ENCODE measurements around the gene EIF4A3. TPM values are rescaled to one million over a fixed set of nuclear protein-coding genes. Genes with fewer than 3 reads are reported as not detected.

Gene EIF4A3
- polyA plus RNA-seq, 1 experiment: 103 TPM

DNA sequence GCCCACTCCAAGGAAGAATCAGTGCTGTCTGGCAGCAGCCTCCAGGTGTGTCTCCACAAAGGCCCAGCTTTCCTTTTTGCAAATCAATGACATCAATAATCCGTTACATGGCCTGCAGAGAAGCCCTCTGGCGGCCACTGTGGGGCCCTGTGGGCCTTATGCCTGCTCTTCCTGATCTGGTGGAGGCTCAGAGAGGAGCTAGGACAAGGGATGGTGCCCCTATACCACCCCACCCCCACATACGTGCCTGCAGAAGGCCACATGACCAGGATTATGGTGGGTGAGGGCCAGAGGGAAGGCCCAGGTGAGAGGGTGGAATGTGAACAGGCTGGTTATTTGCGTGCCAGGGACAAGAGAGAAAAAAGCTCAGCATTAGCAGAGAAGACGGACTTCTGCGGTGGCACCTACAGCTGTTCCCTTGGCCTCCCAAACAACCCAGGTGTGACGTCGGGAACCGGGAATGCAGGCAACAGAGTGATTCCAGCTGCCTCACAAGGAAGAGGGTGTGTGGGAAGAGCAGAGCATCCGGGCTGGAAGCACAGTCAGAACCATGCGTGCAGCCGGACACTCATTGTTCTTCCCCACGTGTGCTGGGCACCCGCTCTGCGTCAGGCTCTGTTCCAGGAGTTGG, 22.5 kb downstream of the EIF4A3 start:
- POLR2A ChIA-PET: interaction anchor here (1.7 kb wide), 1 partner anchor 23 kb away, joined by 5 read pairs; the partner anchor contains the start of gene GAA
- peaks cover 3% of the 10 kb centered on the region; the same call in 1 of the 2 replicates for H3K9me3 ChIP-seq (ENCODE audit: control insufficient read depth, insufficient read depth, low read length)
- TF ChIP-seq, protein P1, sequence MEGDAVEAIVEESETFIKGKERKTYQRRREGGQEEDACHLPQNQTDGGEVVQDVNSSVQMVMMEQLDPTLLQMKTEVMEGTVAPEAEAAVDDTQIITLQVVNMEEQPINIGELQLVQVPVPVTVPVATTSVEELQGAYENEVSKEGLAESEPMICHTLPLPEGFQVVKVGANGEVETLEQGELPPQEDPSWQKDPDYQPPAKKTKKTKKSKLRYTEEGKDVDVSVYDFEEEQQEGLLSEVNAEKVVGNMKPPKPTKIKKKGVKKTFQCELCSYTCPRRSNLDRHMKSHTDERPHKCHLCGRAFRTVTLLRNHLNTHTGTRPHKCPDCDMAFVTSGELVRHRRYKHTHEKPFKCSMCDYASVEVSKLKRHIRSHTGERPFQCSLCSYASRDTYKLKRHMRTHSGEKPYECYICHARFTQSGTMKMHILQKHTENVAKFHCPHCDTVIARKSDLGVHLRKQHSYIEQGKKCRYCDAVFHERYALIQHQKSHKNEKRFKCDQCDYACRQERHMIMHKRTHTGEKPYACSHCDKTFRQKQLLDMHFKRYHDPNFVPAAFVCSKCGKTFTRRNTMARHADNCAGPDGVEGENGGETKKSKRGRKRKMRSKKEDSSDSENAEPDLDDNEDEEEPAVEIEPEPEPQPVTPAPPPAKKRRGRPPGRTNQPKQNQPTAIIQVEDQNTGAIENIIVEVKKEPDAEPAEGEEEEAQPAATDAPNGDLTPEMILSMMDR (IDR thresholded peaks at IDR 0.05; ENCODE audit: low read depth, low read length): peak; percentile 61
- H3K27me3 ChIP-seq (ENCODE audit: control insufficient read depth, insufficient read depth, low read length): peaks cover 3% of the 10 kb centered on the region
- CTCF ChIA-PET: interaction anchor here (0.6 to 1.8 kb wide), 5 partner anchors 10 to 119 kb away, joined by 3 to 14 read pairs (median 4); partner anchors contain the start of gene GAA
- DNase-seq (ENCODE audit: low read depth, low spot score): no peak
- H3K27ac ChIP-seq (ENCODE audit: low read depth, low read length): no peak overlapping the region
- no peak overlapping the region for H3K4me3 ChIP-seq (ENCODE audit: low read depth, low read length)

DNA sequence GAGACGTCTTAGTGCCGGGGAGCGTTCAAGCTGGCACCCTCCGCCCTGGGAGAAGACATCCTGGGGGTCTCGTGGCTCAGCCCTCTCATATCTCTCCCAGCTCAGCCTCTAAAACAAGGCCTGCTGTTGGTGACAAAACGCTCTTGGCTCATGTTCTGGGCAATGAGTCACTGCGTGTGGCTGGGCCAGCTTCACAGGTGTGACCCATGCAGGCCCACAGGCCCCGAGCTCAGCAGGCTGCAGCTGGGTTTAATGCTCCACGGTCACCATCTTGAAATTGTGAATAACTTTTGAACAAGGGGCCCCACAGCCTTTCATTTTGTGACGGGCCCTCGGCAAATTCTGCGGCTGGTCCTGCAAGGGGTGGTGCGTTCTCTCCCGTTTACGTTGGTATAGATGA, 23.1 kb downstream of the EIF4A3 start:
- ChIA-PET POLR2A (interaction anchor here (1.7 kb wide), 1 partner anchor 22 kb away, joined by 5 read pairs; the partner anchor contains the start of gene GAA), CTCF (interaction anchor here (1.8 kb wide), 1 partner anchor 22 kb away, joined by 14 read pairs; the partner anchor contains the start of gene GAA)
- Histone ChIP-seq H3K4me3 (ENCODE audit: low read depth, low read length) (no peak overlapping the region), H3K27ac (ENCODE audit: low read depth, low read length) (no peak overlapping the region), H3K9me3 (ENCODE audit: control insufficient read depth, insufficient read depth, low read length) (peaks cover 3% of the 10 kb centered on the region; the same call in 1 of the 2 replicates), H3K27me3 (ENCODE audit: control insufficient read depth, insufficient read depth, low read length) (peaks cover 3% of the 10 kb centered on the region)
- TF ChIP-seq, protein P1 (IDR thresholded peaks at IDR 0.05; ENCODE audit: low read depth, low read length): no peak
- DNase-seq (ENCODE audit: low read depth, low spot score): no peak

DNA sequence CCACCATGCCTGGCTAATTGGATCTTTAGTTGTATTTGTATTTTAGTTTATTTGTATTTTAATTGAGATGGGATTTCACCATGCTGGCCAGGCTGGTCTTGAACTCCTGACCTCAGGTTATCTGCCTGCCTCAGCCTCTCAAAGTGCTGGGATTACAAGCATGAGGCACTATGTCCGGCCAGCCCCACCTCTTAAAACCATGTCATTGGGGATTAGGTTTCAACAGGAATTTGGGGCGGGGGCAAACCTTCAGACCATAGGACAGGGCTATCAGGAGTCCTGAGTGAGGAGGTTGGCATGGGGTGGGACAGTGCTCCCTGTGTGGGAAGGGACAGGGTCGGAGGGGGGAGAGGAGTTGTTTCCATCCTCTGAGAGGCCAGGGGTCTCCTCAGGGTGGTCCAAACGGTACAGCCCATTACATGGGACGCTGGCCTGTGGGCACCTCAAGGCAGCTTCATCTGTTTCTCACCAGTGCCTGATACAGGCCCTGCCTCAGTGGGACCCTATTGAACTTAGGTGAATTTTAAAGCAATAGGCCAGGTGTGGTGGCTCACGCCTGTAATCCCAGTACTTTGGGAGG, 23.9 kb downstream of the EIF4A3 start:
- TF ChIP-seq, protein P1 (IDR thresholded peaks at IDR 0.05; ENCODE audit: low read depth, low read length): no peak
- H3K9me3 ChIP-seq (ENCODE audit: control insufficient read depth, insufficient read depth, low read length): peaks cover 3% of the 10 kb centered on the region; the same call in 1 of the 2 replicates
- no peak overlapping the region for H3K27ac ChIP-seq (ENCODE audit: low read depth, low read length)
- no peak for DNase-seq (ENCODE audit: low read depth, low spot score)
- POLR2A ChIA-PET: no interaction called here
- CTCF ChIA-PET: no interaction called here
- no peaks in the 10 kb centered on the region for H3K27me3 ChIP-seq (ENCODE audit: control insufficient read depth, insufficient read depth, low read length)
- no peak overlapping the region for H3K4me3 ChIP-seq (ENCODE audit: low read depth, low read length)

DNA sequence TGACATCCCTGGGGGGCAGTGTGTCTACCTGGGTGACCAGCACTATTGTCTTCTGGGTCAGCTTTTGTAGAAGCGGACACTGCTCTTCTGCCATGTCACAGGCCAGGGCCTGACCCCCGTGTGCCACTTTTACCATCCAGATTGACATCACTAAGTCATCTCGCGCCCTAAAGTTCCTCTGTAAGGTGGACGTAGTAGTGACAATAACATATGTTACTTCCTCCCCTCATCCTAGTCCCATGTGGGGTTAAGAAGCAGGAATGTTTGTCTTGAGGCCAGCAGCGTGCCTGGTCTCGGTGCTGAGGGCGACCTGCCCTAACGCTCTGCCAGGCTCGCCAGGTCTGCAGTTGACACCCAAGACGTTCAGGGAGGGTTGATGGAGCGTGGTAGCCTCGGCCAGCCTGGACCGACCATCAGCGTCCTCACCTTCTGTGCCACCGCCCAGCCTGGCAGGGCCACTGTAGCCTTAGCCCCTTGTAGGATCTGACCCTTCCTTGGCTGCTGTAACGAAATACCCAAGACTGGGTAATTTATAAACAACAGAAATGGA, 24.8 kb downstream of the EIF4A3 start:
- peaks cover 3% of the 10 kb centered on the region; the same call in 1 of the 2 replicates for H3K9me3 ChIP-seq (ENCODE audit: control insufficient read depth, insufficient read depth, low read length)
- no peak for DNase-seq (ENCODE audit: low read depth, low spot score)
- no peaks in the 10 kb centered on the region for H3K27me3 ChIP-seq (ENCODE audit: control insufficient read depth, insufficient read depth, low read length)
- no peak overlapping the region for H3K27ac ChIP-seq (ENCODE audit: low read depth, low read length)
- POLR2A ChIA-PET: interaction anchor here (0.6 kb wide), 1 partner anchor 325 kb away, joined by 4 read pairs; the partner anchor contains the start of gene CBX8
- TF ChIP-seq, protein P1 (IDR thresholded peaks at IDR 0.05; ENCODE audit: low read depth, low read length): no peak
- no peak overlapping the region for H3K4me3 ChIP-seq (ENCODE audit: low read depth, low read length)
- CTCF ChIA-PET: interaction anchor here (1.7 kb wide), 1 partner anchor 114 kb away, joined by 5 read pairs; no protein-coding TSS in a partner anchor
